ENCODE data around the gene GPR63. TPM values are rescaled to one million over a fixed set of nuclear protein-coding genes. Genes with fewer than 3 reads are reported as not detected.

Gene GPR63
- total RNA-seq, 4 donors from 2014 or later = 0.11 to 0.95 (median 0.80) TPM

- intact Hi-C loops (cut with DNase I) = no loop called here
- no peaks in the 10 kb centered on the region for H3K9me3 ChIP-seq
- no peaks in the 10 kb centered on the region for H3K4me1 ChIP-seq
- H3K27ac ChIP-seq = no peak overlapping the region
- H3K4me3 ChIP-seq = no peak overlapping the region
- H3K36me3 ChIP-seq = peaks cover 0 to 5% (median 0%) of the 10 kb centered on the region in 3 donors
- TF ChIP-seq CTCF (IDR thresholded peaks at IDR 0.05) (no peak), POLR2A (IDR thresholded peaks at IDR 0.05) (no peak)
- no peak for DNase-seq
- WGBS, 2 donors = 85 to 94% methylated on average over 1 of the region's 1 CpG
- H3K27me3 ChIP-seq = no peaks in the 10 kb centered on the region
Observed at GRCh38 chr6:96826865-96827264, 10.4 kb downstream of the GPR63 start.

- TF ChIP-seq CTCF (IDR thresholded peaks at IDR 0.05) = no peak
- TF ChIP-seq POLR2A (IDR thresholded peaks at IDR 0.05) = no peak
- H3K4me3 ChIP-seq = no peak overlapping the region
- 54 to 60% methylated on average over 2 of the region's 2 CpGs for WGBS, 2 donors
- H3K36me3 ChIP-seq = no peaks in the 10 kb centered on the region
- no peaks in the 10 kb centered on the region for H3K27me3 ChIP-seq
- intact Hi-C loops (cut with DNase I) = no loop called here
- no peak for DNase-seq
- H3K4me1 ChIP-seq = no peaks in the 10 kb centered on the region
- no peaks in the 10 kb centered on the region for H3K9me3 ChIP-seq
- H3K27ac ChIP-seq = no peak overlapping the region
Observed at GRCh38 chr6:96823743-96824142, 13.5 kb downstream of the GPR63 start.

DNA sequence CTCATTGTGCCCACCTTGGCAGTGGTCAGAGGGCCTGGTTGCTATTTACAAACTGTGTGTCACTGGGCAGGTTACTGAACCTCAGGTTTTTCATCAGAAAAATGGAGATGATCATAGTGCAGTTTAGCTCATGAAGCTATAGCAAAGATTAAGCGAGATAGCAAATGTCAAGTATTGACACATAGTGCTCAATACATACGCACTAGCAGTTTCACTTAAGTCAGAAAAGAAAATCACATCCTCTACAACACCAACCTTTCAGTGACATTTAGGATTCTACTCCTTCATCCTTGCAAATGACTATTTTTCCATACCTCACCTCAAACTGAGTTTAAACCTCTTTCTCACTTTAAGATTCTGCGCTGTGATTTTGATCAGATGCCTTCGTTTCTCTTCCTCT lies 16.2 kb downstream of the GPR63 start:
- DNase-seq = no peak

DNA sequence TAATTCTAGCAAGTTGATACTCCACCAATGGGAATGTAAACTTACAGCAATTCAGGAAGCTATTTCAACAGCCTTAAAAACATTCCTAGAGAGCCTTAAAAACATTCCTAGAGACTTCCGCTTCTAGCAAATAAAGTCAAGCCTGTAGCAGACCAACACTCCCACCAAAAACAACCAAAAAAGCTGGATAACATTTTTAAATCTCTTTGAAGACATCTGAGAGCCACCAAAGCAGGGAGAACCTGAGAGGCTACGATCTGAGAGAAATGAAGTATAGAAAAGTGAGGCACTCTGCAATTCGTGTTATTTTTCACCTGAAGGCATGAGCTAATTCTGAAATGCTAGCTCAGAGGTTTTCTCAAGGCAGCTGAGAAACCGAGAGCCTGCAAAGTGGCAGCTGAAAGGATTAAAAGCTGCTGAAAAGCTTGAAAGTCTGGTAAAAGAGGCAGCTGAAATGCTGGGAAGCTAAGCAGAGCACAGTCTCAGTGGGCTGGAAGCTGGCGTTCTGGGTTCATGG lies 20.9 kb downstream of the GPR63 start:
- no peaks in the 10 kb centered on the region for H3K36me3 ChIP-seq
- intact Hi-C loops (cut with DNase I) = no loop called here
- TF ChIP-seq CTCF (IDR thresholded peaks at IDR 0.05) (no peak), POLR2A (IDR thresholded peaks at IDR 0.05) (no peak)
- H3K4me1 ChIP-seq = no peaks in the 10 kb centered on the region
- no peaks in the 10 kb centered on the region for H3K9me3 ChIP-seq
- no peaks in the 10 kb centered on the region for H3K27me3 ChIP-seq
- whole genome bisulfite sequencing, 2 donors = 51 to 54% methylated on average over 5 of the region's 5 CpGs
- no peak for DNase-seq
- H3K27ac ChIP-seq = no peak overlapping the region
- H3K4me3 ChIP-seq = no peak overlapping the region

More for the DNA sequence above, 16.2 kb downstream of the GPR63 start:
- no peaks in the 10 kb centered on the region for H3K9me3 ChIP-seq
- TF ChIP-seq POLR2A (IDR thresholded peaks at IDR 0.05) (no peak), CTCF (IDR thresholded peaks at IDR 0.05) (no peak)
- H3K27ac ChIP-seq = no peak overlapping the region
- intact Hi-C loops (cut with DNase I) = no loop called here
- H3K4me3 ChIP-seq = no peak overlapping the region
- no peaks in the 10 kb centered on the region for H3K36me3 ChIP-seq
- H3K27me3 ChIP-seq = no peaks in the 10 kb centered on the region
- no peaks in the 10 kb centered on the region for H3K4me1 ChIP-seq
- 83 to 90% methylated on average over 4 of the region's 4 CpGs for WGBS, 2 donors

GRCh38 chr6:96814625-96815024 lies 22.7 kb downstream of the GPR63 start:
- intact Hi-C loops (cut with DNase I) = no loop called here
- no peak overlapping the region for H3K4me3 ChIP-seq
- WGBS, 2 donors = 67 to 91% methylated on average over 1 of the region's 1 CpG
- H3K27ac ChIP-seq = no peak overlapping the region
- H3K4me1 ChIP-seq = no peaks in the 10 kb centered on the region
- TF ChIP-seq POLR2A (IDR thresholded peaks at IDR 0.05) (no peak), CTCF (IDR thresholded peaks at IDR 0.05) (no peak)
- H3K9me3 ChIP-seq = no peaks in the 10 kb centered on the region
- no peak for DNase-seq
- H3K36me3 ChIP-seq = no peaks in the 10 kb centered on the region
- H3K27me3 ChIP-seq = no peaks in the 10 kb centered on the region

Data from esophagus squamous epithelium (tissue), 5 donors.